Spleen (tissue), 7 donors: ENCODE measurements around the gene SYNPO.

ENCODE experiments used
- POLR2A ChIP-seq, 3 donors: fragments of 450-650 bp; IDR thresholded peaks; one replicate each; pipeline ENCODE4 v1.5.1; 2017; ENCODE audit warnings: antibody characterized with exemption in 3 of 3, mild to moderate bottlenecking in 1 of 3
- TF ChIP-seq, protein P1 (sequence below), 11 experiments: fragments of 200-600 bp in 7 of 11; fragments of 450-650 bp in 4 of 11; sonication (generic) in 4 of 11; IDR thresholded peaks in 8 of 11; conservative IDR thresholded peaks in 3 of 11; 1 replicate in 7 of 11; 2 replicates in 4 of 11; pipeline versions ENCODE4 v1.4.0 to v1.8.0; 2016 to 2021; ENCODE audit warnings: antibody characterized with exemption in 11 of 11, inconsistent platforms in 4 of 11, mild to moderate bottlenecking in 1 of 11
- donor health status: DM: no; HTN: no; CAD: no; lungs with moderate emphysema.
- donor health status: DM: no; HTN: no; CAD: no.
- donor health status: DM: no; HTN: no; CAD: no.

DNA sequence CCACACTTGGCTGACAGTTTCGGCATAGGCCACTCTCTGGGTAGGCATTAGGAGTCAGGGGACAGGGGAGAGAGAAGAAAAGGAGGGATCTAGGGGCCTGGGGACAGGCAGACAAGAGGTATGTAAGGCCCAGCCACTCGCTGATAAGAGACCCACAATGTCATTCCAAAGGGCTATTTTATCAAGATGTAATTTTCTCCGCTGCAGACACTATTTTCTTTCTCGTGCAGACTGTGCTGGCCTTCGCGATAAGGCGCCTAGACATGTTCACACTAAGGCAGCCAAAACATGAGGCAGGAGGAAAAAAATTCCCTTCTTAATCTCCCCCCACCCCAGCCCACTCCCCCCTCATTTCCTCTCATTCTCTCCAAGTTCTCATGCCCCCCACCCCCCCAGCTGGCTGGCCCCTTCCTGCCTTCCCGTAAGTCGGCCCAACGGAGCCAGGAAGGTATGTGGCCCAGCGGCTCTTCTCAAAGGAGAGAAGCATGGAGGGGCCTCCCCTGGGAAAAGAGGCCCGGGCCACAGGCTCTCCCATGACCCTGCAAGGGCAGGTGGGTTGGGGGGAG is 44.9 kb upstream of the SYNPO start:
- TF ChIP-seq, protein P1, sequence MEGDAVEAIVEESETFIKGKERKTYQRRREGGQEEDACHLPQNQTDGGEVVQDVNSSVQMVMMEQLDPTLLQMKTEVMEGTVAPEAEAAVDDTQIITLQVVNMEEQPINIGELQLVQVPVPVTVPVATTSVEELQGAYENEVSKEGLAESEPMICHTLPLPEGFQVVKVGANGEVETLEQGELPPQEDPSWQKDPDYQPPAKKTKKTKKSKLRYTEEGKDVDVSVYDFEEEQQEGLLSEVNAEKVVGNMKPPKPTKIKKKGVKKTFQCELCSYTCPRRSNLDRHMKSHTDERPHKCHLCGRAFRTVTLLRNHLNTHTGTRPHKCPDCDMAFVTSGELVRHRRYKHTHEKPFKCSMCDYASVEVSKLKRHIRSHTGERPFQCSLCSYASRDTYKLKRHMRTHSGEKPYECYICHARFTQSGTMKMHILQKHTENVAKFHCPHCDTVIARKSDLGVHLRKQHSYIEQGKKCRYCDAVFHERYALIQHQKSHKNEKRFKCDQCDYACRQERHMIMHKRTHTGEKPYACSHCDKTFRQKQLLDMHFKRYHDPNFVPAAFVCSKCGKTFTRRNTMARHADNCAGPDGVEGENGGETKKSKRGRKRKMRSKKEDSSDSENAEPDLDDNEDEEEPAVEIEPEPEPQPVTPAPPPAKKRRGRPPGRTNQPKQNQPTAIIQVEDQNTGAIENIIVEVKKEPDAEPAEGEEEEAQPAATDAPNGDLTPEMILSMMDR (IDR thresholded peaks at IDR 0.05 in 8 of 11, conservative IDR thresholded peaks at IDR 0.05 in 3 of 11) = no peak
- no peak for TF ChIP-seq POLR2A (IDR thresholded peaks at IDR 0.05)
